ENCODE results near the gene NUDT15.
A peak's percentile ranks its signal among the peaks of the same experiment; 100 is the strongest.
"Not testable (repeated sequence)": the region's sequence is repeated elsewhere in the genome, so short reads cannot be mapped to it uniquely, and the experiment has no call there.

The NUDT15 gene

DNA sequence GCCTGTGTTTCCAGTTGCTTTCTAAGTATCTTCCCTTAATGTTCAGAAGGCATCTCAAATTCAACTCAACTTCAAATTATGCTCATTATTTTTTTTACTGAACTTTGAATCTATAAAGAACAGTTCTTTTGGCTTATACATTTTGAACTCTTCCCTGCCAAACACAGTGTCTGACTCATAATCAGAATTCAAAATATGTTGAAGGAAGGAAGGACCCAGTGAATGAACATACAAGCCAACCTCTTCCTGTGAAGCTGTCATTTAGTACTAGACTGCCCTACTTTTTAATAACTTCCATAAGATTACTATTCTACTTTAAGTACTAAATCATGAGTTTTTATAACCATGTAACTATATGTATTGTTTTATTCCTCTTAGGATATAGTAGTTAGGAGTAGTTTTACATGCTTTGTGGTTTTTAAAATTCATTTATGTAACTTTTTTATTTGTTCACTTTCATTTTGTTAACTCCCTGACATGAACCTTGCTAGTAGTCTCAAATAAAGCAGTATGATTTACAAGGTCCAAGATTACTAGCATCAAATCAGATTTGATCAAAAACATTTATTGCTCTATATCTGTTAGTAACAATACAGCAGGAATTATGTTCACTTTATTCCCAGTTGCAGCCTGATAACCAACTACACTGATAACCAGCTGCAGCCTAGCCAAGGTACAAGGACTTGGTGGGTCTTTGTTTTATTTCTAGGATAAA, 6.4 kb downstream of the NUDT15 start:
- no peak for DNase-seq (ENCODE audit: low read depth in 2 of 2)

DNA sequence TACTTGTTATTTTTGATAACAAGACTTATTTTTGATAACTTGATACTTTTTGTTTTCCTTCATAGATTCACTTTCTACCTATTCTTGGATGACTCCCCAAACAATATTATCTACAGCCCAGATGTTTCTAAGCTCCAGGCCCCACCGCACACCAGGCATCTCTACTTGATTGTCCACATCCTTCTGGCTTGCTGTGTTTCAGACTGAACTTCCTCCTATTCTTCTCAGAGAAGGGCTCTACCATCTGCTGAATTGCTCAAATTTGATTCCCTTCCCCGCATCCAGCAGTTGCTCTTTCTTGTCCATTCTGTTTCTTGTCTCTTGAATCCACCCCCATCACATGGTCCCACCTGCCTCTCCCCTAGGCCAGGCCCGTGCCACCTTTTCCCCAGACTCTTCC, 13.0 kb downstream of the NUDT15 start:
- no peak for DNase-seq (ENCODE audit: low read depth in 2 of 2)

DNA sequence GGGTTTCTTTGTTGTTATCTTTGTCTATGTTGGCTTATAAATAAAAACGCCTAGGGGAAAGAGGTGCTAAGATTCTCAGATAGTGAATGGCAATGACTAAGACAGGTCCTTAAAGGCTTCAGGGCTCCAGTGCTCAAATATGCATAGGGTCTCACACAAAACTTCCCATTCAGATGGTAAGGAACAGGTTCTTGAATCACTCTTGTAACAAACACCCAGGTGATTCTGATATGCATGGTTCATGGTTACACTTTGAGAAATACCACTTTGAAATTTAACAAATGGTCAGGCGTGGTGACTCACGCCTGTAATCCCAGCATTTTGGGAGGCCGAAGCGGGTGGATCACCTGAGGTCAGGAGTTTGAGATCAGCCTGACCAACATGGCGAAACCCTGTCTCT, 17.1 kb downstream of the NUDT15 start:
- no peak for DNase-seq (ENCODE audit: low read depth in 2 of 2)

DNA sequence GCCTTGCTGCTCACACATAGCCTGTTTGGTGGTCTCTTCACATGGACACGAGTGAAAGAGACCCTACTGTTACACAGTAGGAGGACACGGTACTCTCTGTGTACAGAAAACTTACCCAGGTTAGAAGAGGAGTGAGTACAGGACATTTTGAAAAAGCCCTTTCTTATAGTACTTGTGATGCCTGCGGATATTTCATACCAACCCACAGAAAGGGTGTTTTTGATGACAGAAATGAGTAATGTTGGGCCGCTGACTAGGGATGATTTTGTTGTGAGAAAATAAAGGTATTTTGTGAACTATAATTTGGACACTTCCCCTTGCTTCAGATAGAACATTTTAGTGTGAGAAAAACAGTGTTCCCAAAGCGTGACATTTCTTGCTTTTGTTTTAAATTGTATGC, 18.2 kb downstream of the NUDT15 start:
- DNase-seq (ENCODE audit: low read depth in 2 of 2) = no peak

DNA sequence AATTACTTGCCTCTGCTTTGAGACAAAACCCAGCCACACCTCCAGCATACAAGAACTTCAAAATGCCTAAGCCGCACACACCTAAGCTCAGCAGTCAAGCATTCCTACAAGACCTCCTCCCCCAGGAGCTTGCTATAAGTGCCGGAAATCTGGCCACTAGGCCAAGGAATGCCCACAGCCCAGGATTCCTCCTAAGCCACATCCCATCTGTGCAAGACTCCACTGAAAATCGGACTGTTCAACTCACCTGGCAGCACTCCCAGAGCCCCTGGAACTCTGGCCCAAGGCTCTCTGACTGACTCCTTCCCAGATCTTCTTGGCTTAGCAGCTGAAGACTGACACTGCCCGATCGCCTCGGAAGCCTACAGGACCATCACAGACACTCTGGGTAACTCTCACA, 21.0 kb downstream of the NUDT15 start:
- not testable (repeated sequence) for DNase-seq (ENCODE audit: low read depth in 2 of 2)

DNA sequence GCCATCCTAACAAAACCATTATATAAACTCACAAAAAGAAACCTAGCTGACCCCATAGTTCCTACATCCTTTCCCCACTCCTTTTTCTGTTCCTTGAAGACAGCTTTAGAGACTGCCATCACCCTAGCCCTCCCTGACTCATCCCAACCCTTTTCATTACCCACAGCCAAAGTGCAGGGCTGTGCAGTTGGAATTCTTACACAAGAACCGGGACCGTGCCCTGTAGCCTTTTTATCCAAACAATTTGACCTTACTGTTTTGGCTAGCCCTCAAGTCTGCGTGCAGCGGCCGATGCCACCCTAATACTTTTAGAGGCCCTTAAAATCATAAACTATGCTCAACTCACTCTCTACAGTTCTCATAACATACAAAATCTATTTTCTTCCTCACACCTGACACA, 22.4 kb downstream of the NUDT15 start:
- not testable (repeated sequence) for DNase-seq (ENCODE audit: low read depth in 2 of 2)

DNA sequence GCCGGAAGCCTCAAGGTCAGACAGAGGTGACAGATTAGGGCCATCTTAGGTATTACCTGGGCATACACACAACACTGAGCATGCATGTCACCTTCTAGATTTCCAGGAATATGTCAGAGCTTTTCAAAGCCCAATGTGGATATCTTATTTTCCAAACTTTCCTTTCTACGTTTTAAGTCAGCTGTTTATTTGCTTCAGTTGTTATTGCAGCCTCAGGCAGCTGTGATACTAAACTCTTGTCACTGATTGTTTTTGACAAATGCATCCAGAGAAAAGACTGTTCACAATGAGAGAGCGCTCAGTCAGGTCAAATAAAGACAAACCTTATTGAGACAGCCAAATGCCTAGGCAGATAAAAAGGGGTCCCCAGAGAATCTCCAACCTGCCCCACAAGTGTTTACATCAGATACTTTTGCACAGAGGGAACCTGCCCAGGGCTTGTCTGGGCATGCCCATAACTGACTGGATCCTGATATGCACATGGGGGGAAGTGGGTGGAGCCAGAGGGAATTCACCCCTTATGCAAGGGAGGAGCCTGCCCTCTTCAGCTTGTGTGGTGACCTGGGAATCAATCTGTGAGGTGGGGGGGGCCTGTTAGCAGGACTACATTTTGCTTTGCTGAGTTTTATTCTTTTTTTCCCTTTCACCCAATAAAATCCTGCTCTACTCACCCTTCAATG, 28.9 kb downstream of the NUDT15 start:
- no peak for DNase-seq (ENCODE audit: low read depth in 2 of 2)

DNA sequence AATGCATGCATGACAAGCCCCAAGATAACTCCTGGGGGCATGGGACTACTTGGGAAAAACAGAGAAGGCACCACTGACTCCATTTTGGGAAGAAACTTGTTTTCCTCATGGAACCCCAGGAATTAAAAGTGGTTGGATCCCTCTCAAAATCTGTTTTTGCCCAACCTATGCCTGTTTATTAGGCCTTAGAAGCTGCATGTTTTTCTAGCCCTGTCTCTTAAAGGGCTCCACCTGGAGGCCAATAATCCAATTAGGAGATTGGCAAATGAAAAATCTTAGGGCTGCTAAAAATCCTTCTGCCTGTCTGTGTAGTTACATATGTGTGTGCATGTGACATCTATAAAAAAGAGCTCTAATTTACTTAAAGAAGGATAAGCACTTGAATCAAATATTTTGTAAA, 30.5 kb downstream of the NUDT15 start:
- DNase-seq (ENCODE audit: low read depth in 2 of 2) = no peak

DNA sequence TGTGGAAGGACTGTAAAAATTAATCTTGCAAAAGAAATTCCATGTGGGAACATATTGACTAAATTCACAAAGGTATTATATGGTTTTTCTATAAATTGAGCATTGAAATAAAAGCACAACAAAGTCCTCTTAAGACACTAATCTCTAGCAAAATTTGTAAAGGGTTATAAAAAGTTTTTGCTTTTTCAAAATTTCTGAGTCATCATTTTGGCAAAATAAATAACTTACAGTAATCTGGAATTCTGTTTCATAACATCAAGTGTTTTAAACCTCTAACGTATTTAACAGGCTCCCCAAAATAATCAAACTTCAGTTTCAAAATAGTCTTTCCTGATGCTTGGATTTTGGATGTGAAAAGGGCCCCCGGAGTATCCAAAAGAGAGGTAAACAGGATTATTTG, 31.4 kb downstream of the NUDT15 start:
- DNase-seq (ENCODE audit: low read depth in 2 of 2) = no peak

DNA sequence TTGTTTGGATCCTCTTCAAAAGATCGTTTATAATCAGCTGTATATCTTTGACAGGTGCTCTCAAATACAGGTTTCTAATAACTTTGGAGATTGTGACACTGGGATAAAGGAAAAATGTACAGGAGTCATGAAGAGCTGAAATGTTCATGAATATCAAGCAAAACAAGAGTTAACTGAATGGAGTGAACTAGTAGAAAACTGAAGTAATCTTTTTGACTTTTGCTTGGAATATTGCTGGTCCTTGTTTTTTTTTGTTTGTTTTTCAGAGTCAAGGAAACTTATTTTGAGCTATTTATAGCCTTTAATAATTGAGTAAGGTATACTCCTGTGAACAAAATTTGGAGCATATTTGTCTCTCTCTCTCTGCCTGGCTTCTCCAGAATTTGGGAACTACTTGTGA, 32.0 kb downstream of the NUDT15 start:
- DNase-seq (ENCODE audit: low read depth in 2 of 2) = no peak

DNA sequence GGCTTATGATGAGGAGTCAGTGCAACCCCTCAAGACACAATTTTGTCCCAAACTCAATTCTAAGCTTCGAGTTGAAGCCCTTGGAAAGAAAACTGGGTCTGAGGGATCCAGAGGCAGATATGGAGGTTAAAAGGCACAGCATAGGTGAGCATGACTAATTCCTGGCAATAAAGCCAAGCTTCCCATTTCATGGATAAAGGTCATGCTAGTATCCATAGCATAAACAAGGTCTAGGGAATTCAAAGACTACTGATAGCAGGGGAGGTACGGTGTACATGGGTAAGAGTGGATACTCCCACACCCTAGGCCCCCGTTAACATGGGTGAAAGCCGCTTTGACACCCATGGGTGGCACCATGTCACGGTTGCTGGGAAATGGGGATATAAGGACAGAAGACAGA, 33.4 kb downstream of the NUDT15 start:
- no peak for DNase-seq (ENCODE audit: low read depth in 2 of 2)

DNA sequence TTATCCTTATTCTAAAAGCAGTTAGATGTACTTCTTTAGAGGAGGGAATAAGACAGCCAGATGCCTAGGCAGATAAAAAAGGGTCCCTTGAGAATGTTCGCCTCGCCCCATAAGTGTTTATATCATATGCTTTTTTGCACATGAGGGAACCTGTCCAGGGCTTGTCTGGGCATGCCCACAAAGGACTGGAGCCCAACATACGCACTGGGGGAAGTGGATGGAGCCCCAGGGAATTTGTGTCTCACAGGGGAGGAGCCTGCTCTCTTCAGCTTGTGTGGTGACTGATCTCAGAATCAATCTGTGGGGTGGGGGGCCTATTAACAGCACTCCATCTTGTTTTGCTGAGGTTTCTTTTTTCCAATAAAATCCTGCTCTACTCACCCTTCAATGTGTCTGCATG, 34.8 kb downstream of the NUDT15 start:
- no peak for DNase-seq (ENCODE audit: low read depth in 2 of 2)

DNA sequence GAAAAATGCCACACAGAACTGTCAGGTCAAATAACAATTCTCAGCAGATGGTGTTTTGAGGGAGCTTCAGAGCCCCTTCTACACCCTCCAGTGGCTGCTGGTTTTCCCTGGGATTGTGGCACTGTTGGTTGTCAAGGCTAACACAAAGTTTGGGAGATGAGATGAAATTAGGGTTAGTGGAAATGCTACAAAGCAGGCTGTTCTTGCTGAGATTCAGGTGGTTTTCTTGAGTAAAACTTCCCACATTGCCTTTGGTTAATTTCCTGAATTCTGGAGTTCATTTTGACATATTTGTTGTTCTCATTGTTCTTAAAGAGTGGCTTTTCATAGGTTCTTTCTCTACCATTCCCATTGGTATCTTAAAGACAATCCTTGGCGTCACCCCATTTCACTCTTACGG, 35.3 kb downstream of the NUDT15 start:
- DNase-seq (ENCODE audit: low read depth in 2 of 2) = no peak

DNA sequence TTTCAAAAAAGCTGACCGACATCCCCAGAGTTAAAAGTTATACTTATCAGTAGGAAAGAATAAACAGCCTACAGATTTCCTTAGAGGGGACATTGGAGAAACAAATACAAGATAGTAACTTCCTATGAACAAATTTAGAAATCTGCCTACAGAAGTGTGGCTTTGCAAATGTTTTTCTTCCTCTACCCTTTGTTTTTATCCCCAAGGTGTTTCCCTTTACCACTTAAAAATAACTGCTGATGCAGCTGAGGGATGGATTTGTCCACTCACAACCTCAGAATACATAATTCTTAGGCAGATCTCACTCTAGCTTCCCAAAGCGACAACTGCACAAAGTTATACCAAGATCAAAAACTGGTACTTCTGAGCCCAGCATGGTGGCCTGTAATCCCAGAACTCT, 36.5 kb downstream of the NUDT15 start:
- DNase-seq (ENCODE audit: low read depth in 2 of 2) = no peak

DNA sequence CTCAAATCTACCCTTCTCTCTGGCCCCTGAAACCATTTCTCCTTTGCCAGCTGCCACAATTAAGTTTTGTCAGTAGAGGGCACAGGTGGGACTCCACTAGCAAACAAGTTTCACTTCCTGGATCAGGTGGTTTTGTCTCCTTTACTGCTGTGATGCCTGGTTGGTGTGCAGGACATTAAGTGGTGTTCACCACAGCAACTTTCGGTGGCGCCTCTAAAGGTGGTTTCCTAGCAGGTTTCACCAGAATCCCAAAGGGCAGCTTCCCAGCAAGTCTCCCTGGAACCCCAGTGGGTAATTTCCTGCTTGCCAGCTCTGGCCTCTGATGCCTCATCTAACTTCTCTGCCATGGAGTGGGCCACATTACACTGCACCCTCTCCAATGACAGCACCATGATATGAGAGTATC, 40.7 kb downstream of the NUDT15 start:
- no peak for DNase-seq (ENCODE audit: low read depth in 2 of 2)

DNA sequence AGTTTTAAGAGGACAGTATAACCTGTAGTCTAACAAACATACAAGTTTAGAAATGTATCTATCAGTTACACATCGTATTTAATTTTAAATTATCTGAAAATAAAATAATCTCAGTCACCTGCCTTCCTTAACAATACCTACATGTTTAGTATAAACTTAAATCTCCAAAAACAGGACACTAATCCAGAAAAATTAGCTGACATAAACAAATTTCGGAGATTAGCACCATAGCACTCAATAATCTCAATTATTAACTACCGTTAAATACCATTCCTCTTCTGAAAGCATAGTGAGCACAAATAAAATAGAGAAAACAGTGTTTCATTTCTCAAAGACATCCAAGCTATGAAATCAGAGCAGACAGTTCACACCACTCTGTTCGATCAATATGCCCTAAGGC, 44.2 kb downstream of the NUDT15 start:
- no peak for DNase-seq (ENCODE audit: low read depth in 2 of 2)

DNA sequence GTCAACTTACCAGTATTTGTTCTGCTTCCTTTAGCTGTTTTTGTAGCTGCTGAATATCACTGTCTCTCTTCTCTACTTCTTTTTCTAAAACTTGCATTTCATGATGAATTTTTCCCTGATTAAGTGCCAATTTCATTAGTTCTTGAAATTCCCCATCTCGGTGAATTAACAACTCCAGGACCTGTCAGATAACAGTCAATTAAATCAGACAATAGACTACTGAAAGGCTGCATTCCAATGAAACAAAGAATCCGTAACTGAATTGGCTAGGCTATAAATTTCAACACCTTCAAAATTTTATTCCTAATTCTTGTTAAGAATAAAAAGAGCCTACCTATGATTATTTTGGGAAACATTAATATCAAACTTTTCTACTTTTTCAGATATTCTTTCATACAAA, 48.7 kb downstream of the NUDT15 start:
- no peak for DNase-seq (ENCODE audit: low read depth in 2 of 2)

DNA sequence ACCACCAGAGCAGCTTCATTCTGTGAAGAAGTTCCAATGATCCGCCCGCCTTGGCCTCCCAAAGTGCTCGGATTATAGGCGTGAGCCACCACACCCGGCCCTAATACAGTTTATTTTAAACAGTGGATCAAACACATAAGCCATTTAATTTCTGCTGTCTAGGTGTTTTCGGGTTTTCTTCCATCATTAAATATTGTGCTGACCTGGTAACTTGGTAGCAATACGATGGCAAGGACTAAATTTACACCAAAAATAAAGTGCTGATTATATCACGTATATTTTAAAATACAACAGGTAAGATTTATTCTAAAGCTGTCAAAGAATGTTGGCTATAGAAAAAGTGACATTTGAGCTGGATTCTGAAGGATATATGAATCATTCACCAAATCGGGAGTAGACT, 56.1 kb downstream of the NUDT15 start:
- DNase-seq (ENCODE audit: low read depth in 2 of 2) = no peak

DNA sequence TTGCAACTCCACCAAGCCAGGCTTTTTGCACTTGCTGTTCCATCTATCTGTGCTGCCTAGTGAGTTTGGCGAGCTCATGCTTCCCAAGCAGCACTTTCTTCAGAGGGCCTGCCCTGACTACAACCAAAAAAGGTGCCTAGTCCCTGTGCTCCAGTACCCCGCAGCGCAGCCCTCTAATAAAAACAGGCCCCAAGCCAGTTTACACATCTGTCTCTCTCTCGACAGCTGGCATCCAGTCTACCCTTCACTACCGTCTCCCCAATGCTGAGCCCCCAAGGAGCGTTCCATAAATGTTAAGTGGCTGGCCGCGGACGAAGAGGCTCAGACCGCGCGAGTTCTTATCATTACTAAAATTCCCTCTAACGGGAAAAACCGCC, 56.9 kb downstream of the NUDT15 start:
- no peak for DNase-seq (ENCODE audit: low read depth in 2 of 2)

DNA sequence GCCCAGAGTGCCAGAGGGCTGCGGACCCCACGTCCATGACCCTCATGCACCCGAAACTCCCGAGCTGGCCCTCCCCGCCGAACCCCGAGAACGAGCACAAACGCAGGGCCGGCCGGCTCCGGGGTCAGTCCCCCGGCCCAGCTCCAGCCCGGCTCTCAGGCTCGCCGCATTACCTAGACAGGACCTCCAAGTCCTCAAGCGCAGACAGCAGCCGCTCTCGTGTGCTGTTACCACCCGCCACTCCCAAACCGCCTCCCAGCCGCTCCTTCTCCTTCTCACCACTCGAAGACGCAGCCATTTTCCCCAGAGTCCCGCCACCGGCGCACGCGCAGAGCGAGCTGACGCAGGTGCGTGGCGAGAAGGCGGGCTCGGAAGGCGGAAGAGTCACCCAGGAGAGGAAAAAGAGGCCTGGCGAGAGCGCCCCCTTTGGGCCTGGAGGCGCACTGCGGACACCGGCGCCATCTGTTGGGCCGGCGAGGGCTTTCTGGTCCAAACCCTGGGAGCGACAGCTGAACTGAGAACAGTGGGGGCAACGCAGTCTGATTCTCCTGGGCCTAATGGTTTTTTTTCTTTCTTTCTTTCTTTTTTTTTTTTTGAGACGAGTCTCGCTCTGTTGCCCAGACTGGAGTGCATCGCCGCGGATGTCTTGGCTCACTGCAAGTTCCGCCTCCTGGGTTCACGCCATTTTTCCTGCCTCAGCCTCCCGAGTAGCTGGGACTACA, 57.4 kb downstream of the NUDT15 start, which contains the start of gene MED4:
MED4 (minus strand) TSS at position 324 of the 722 bp plus-strand sequence; CDS start at position 298, 26 bp downstream.
- peak; percentile 94 to 96 for DNase-seq (ENCODE audit: low read depth in 2 of 2)

DNA sequence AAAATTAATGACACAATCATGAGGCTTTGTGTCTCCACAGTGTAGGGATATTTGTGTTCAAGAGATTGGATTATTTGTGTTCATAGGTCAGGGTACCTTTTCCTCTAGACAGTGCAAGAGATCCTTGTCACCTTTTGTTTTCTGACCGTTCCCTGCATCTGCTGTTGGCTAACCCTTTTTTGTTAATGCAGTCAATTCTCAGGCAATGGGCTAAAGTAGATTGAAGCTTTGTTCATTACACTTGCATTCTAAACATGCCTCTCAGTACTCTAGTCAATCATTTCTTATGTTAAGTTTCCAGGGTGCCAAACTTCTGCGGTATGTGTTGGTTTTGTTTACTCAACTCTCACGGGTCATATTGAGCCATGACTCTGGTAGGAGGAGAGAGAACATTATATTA, 59.1 kb downstream of the NUDT15 start:
- DNase-seq (ENCODE audit: low read depth in 2 of 2) = no peak

Data from stimulated activated CD8-positive, alpha-beta memory T cell treated with anti-CD3 and anti-CD28 coated beads, Interleukin-2, amount 100 ng/mL, for 1 hour (primary cell).